GM18520 (cell line): ENCODE results near the gene ZNF692.
A peak's percentile ranks its signal among the peaks of the same experiment; 100 is the strongest.
"Not testable (repeated sequence)": the region's sequence is repeated elsewhere in the genome, so short reads cannot be mapped to it uniquely, and the experiment has no call there.

ENCODE experiments used
- ATAC-seq: cut with Tn5 transposase; IDR thresholded peaks from one replicate; pipeline ENCODE4 v1.9.1; 2021; ENCODE audit not compliant: unreplicated experiment

Gene ZNF692

GRCh38 chr1:248858891-248859889, at the start of gene ZNF692:
TSS of gene ZNF692 (minus strand) at chr1:248859085. CDS start at chr1:248858309, 776 bp downstream.
- ATAC-seq: peak; percentile 88

- no peak for ATAC-seq
These were observed 48.1 kb upstream of the ZNF692 start for GRCh38 chr1:248906753-248907661.

GRCh38 chr1:248906009-248906752, 47.3 kb upstream of the ZNF692 start, which contains the start of gene PGBD2:
TSS of gene PGBD2 (plus strand) at chr1:248906235. CDS start at chr1:248913863, 7,628 bp downstream.
- peak; percentile 90 for ATAC-seq

GRCh38 chr1:248905662-248906008, 46.8 kb upstream of the ZNF692 start:
- ATAC-seq: no peak

- no peak for ATAC-seq
These were observed 45.7 kb upstream of the ZNF692 start for GRCh38 chr1:248904437-248905216.

GRCh38 chr1:248901578-248901977, 42.7 kb upstream of the ZNF692 start:
- ATAC-seq: no peak

GRCh38 chr1:248900637-248901036, 41.8 kb upstream of the ZNF692 start:
- ATAC-seq: no peak

GRCh38 chr1:248897412-248898337, 38.8 kb upstream of the ZNF692 start:
- no peak for ATAC-seq

GRCh38 chr1:248894837-248895236, 36.0 kb upstream of the ZNF692 start:
- ATAC-seq: no peak

GRCh38 chr1:248892590-248892989, 33.7 kb upstream of the ZNF692 start:
- ATAC-seq: no peak

GRCh38 chr1:248891758-248892157, 32.9 kb upstream of the ZNF692 start:
- ATAC-seq: no peak

- ATAC-seq: no peak
These were observed 31.9 kb upstream of the ZNF692 start for GRCh38 chr1:248890549-248891498.

- not testable (repeated sequence) for ATAC-seq
These were observed 31.0 kb upstream of the ZNF692 start for GRCh38 chr1:248889914-248890243.

GRCh38 chr1:248886237-248886895, 27.5 kb upstream of the ZNF692 start:
- ATAC-seq: no peak

GRCh38 chr1:248885646-248886045, 26.8 kb upstream of the ZNF692 start:
- ATAC-seq: no peak

GRCh38 chr1:248884632-248885295, 25.9 kb upstream of the ZNF692 start:
- no peak for ATAC-seq

- not testable (repeated sequence) for ATAC-seq
These were observed 23.5 kb upstream of the ZNF692 start for GRCh38 chr1:248882427-248882826.
